GM10248 (cell line): ENCODE results near the gene GPR18.
A peak's percentile ranks its signal among the peaks of the same experiment; 100 is the strongest.

Experiments
- CTCF ChIA-PET: fragments of 300-600 bp; sonication (Branson Sonifier 250); formaldehyde crosslinking; extraction: SDS; loops from one replicate; lab custom pipeline; 2021; ENCODE audit warnings: antibody characterized with exemption; lab: Yijun Ruan, JAX
- POLR2A ChIA-PET: fragments of 350-650 bp; sonication (Branson Sonifier 250); formaldehyde crosslinking; extraction: SDS; loops from one replicate; lab custom pipeline; 2020; ENCODE audit warnings: antibody characterized with exemption; lab: Yijun Ruan, JAX
- DNase-seq: peaks from one replicate; pipeline ENCODE4 v3.0.0; 2012; ENCODE audit errors: extremely low spot score
- TF ChIP-seq, protein P1 (sequence below): IDR thresholded peaks from 2 replicates; pipeline ENCODE4 v1.5.1; 2012; ENCODE audit warnings: mild to moderate bottlenecking, low read depth; ENCODE audit errors: extremely low read depth, missing control alignments, control extremely low read depth

GPR18 gene

DNA sequence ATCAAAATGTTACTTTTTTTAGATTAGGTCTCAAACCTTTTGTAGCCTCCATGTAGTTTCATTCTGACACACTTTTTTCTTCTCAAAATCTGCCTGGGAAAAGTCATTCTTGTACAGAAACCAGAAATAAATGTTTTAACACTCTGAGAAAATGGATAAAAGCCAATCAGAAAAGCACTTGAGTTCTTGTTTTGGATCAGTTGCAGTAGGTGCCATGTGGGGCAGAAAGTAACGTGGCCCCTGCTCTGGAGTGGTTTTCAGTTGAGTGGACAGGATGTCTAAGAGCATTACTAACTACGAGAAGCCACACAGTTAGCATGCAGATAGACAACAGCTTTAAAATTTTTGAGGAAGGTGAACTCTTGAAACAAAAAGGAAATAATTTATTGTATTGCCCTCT lies 29.9 kb upstream of the GPR18 start:
- ChIA-PET CTCF (interaction anchor here (0.9 to 6.0 kb wide), 7 partner anchors 16 to 148 kb away, joined by 3 to 41 read pairs (median 6); no protein-coding TSS in a partner anchor), POLR2A (interaction anchor here (1.0 kb wide), 1 partner anchor 78 kb away, joined by 4 read pairs; no protein-coding TSS in a partner anchor)
- DNase-seq = peak; percentile 66
- TF ChIP-seq, protein P1, sequence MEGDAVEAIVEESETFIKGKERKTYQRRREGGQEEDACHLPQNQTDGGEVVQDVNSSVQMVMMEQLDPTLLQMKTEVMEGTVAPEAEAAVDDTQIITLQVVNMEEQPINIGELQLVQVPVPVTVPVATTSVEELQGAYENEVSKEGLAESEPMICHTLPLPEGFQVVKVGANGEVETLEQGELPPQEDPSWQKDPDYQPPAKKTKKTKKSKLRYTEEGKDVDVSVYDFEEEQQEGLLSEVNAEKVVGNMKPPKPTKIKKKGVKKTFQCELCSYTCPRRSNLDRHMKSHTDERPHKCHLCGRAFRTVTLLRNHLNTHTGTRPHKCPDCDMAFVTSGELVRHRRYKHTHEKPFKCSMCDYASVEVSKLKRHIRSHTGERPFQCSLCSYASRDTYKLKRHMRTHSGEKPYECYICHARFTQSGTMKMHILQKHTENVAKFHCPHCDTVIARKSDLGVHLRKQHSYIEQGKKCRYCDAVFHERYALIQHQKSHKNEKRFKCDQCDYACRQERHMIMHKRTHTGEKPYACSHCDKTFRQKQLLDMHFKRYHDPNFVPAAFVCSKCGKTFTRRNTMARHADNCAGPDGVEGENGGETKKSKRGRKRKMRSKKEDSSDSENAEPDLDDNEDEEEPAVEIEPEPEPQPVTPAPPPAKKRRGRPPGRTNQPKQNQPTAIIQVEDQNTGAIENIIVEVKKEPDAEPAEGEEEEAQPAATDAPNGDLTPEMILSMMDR = no peak

DNA sequence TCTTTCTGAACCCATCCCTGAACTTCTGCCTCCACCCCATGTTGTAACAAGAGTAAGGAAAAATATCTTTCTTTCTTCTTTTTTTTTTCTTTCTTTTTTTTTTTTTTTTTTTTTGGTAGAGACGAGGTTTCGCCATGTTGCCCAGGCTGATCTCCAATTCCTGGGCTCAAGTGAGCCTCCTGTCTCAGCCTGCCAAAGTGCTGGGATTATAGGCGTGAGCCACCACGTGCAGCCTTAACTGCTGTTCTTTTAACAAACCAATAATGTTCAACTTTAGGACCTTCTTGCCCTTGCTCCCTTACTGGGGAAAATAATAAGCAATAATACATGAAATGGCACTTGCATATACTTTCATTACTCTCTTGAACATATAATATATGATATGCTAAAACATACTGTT lies 29.4 kb upstream of the GPR18 start:
- no peak for DNase-seq
- TF ChIP-seq, protein P1 = no peak
- POLR2A ChIA-PET = interaction anchor here (0.7 kb wide), 1 partner anchor 47 kb away, joined by 4 read pairs; no protein-coding TSS in a partner anchor
- CTCF ChIA-PET = interaction anchor here (1.6 to 6.0 kb wide), 3 partner anchors 17 to 148 kb away, joined by 6 to 41 read pairs (median 10); no protein-coding TSS in a partner anchor

DNA sequence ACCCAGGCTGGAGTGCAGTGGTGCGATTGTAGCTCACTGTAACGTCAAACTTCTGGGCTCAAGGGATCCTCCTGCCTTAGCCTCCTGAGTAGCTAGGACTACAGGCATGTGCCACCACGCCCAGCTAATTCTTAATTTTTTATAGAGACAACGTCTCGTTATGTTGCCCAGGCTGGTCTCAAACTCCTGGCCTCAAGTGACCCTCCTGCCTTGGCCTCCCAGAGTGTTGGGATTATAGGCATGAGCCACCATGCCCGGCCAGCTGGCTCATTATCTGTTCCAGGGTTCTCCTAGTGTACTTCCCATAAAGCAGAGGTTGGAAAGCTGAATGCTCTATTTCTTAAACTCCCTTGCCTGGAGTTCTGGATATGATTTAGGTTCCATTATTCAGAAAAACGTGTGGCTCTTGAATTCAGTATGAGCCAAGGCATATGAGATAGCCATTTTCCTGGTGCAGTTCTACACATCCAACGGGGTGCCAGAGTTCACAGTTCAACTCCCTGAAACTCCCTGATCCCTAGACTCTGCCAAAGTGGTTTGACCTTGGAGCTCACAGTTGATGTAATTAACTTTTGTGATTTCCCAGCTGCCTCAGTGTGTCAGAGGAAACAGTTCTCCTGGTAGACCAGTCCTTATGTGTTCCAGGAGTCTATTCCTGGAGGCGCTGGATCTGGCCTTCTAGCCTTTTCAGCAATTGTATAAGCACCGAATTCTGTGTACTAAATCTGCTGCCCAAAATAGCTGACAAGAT lies 27.4 kb upstream of the GPR18 start:
- CTCF ChIA-PET = interaction anchor here (0.7 to 23.7 kb wide), 12 partner anchors 12 to 165 kb away, joined by 3 to 363 read pairs (median 4); partner anchors contain the start of gene GPR18
- no peak for DNase-seq
- POLR2A ChIA-PET = interaction anchor here (1.1 to 1.6 kb wide), 2 partner anchors 9 to 84 kb away, joined by 3 read pairs; no protein-coding TSS in a partner anchor
- TF ChIP-seq, protein P1 = no peak

DNA sequence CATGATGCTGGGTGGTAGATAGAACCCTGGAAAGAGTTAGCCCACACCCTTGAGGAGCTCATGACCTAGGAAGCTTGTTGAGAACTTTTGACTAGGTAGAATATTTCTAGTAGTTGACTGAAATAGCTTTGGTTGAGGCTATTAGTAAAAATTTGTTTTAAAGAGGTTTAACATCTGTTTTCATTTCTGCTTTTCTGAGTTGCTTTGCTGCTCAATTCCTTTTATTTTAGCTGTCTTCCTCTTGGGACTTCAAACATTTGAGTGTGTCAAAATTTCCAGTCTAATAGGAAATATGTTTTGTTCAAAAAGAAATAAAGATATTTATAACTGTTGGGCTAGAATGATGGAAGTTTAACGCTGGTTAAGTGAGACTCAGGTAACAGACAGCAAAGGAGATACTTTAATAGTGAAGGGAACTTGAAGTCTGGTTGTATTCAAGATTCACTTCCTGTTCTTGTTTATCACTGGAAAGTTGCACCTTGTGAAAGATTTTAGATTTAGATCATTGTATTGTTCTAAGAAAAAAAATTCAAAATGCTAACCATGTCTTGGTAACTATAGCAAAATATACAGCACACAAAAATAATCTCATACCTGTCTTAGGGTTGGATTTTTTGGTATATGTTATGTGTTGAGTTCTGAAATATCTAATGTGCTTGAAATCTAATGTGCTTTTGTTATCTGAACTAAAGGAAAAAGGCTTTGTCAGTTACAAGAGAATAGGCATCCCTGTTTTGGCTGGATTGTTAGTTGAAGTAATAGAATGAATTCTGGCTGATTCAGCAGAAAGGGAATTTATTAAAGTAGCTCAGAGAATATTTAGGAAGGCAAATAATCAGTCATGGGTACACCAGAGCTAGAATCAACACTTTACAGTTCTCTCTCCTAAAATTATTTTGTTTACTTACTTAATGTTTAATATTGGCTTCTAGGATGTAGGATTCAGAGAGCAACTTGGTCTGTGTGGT lies 24.4 kb upstream of the GPR18 start:
- POLR2A ChIA-PET = interaction anchor here (1.1 kb wide), 2 partner anchors 10 to 11 kb away, joined by 3 read pairs; no protein-coding TSS in a partner anchor

DNA sequence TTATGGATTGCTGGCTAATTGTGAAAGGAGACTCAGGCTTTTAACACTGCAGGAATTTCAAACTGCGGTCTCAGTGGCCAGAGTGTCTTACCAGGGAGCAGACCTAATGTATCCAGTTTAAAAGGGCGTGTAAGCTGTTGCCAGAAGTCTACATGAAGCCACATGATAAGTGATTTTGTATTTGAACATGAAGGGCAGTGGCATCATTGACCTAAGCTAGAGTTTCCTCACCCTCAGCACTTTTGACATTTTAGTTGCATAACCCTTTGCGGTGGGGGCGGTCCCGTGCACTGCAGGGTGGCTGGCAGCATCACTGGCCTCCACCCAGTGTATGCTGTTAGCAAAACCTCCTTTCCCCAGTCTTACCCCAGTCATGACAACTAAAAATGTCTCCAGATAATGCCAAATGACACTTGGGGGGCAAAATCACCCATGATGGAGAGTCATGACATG lies 23.7 kb upstream of the GPR18 start:
- TF ChIP-seq, protein P1 = no peak
- POLR2A ChIA-PET = interaction anchor here (1.1 kb wide), 2 partner anchors 10 kb away, joined by 3 read pairs; no protein-coding TSS in a partner anchor
- CTCF ChIA-PET = interaction anchor here (0.9 to 23.7 kb wide), 8 partner anchors 14 to 253 kb away, joined by 3 to 363 read pairs (median 6); no protein-coding TSS in a partner anchor
- peak; percentile 42 for DNase-seq

More for the DNA sequence above, 24.4 kb upstream of the GPR18 start:
- TF ChIP-seq, protein P1 = no peak
- CTCF ChIA-PET = interaction anchor here (0.8 to 23.7 kb wide), 11 partner anchors 14 to 254 kb away, joined by 3 to 363 read pairs (median 4); no protein-coding TSS in a partner anchor
- DNase-seq = peak; percentile 46

DNA sequence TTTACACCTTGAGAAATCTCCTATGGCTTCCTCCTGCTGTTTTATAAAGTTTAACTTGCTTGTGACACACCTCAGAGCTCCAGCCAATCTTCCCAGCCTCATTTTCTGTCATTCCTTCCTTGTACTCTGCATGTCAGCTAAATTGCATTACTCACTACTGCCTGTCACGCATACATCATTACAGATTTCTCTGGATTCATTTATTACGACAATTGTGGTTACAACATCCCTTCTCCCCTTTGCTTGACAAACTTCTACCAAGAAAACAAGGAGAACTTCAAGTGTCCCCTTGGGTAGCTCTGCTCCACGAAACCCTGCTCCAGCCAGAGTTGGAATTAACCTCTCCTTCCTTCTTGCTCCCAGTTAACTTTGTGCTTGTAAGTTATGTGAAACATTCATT lies 22.0 kb upstream of the GPR18 start:
- TF ChIP-seq, protein P1 = no peak
- DNase-seq = no peak
- ChIA-PET CTCF (interaction anchor here (1.0 to 23.7 kb wide), 4 partner anchors 12 to 157 kb away, joined by 3 to 363 read pairs (median 44); no protein-coding TSS in a partner anchor), POLR2A (no interaction called here)
